ENCODE results near the gene CAPN1.
"Not testable (repeated sequence)": the region's sequence is repeated elsewhere in the genome, so short reads cannot be mapped to it uniquely, and the experiment has no call there.

The CAPN1 gene

DNA sequence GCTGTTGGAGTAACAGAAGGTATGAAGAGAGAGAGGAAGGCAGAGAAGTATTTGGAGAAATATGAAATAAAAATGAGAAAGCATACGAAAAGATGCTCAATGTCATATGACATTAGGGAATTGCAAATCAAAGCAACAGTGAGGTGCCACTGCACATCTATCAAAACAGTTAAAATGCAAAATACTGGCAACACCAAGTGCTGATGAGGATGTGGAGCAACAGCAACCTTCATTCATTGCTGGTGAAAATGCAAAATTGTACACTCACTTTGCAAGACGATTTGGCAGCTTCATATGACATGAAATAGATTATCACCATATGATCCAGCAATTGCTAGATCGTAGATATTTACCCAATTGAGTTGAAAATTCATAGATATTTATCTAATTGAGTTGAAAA, 21.1 kb upstream of the CAPN1 start:
- no peak for DNase-seq

DNA sequence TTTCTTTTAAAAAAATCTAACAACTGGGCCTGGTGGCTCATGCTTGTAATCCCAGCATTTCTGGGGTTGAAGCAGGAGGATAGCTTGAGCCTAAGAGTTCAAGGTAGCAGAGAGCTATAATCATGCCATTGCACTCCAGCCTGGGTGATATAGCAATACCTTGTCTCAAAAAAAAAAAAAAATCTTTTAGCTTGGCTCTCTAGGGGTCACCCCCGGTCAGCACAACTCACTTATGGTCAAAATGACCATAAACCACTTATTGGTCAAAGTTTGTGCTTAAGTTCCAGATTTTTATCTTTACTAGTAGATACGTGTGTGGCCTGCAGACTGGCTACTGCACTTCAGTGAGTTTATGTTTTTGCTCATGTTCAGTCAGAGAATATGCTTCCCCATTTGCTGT, 18.0 kb upstream of the CAPN1 start:
- DNase-seq, result no peak

DNA sequence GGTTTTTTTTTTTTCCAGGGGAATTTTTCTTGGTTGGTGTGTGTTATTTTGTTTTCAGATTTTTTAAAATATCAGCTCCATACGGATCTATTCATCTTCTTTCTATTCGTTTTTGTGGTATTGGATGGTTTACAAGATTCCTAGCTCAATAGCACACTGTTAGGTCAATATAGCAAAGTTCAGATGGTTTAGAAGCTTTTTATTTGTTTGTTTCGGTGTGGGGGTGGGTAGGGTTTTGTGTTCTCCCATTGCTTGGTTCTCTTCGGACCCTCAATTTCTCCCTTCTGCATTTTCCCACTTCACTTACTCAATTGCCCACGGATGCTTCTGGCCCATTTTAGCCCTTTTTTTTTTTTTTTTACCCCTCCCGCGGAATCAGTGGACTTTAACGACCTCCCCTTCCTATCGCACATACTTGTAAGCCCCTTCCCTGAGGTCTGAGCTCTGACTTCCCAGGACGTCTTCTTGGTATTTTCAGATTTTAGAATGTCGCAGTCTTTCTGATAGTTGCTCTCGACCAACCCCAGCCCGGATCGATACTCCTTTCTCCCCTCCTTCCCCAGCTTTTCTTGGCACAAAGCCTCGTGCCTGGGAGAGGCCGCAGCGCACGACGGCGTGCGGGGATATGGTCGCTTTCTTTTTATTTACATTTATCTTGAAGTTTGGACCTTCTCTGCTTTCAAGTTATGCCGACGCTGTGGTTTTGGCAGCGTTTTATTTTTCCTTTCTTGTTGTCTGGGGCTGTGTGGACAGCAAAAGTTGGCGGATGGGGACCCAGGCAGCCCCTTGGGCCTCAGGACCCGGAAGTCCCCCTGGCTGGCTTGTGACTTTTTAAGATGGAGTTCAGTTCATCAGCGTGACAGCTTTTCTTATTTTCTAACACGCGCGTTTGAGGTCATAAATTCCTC, 16.1 kb upstream of the CAPN1 start:
- no peak for DNase-seq

DNA sequence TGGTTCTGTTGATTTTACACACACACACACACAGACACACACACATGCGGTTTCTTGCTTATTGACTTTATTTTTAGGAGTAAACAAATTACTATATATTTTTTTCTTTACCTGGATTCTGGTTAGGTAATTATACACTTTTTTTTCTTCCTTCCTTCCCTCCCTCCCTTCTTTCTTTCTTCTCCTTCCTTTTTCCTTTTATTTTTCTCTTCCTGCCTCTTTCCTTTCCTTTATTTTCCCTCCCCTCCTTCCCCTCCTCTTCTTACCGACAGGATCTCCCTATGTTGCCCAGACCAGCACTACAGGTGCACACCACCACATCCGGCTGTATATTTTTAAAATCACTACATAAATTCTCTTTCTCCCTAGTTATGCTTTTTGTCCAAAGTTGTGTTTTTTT, 14.8 kb upstream of the CAPN1 start:
- no peak for DNase-seq

DNA sequence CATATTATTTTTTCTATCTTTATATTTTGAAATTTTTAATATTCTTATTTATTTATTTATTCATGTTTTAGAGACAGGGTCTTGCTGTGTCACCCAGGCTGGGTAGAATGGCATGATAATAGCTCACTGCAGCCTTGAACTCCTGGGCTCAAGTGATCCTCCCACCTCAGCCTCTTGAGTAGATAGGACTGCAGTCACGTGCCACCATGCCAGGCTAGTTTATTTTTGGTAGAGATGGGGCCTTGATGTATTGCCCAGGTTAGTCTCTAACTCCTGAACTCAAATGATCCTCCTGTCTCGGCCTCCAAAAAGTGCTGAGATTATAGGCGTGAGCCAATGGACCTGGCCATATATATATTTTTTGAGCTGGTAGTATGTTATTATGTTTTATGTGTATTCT, 14.1 kb upstream of the CAPN1 start:
- no peak for DNase-seq

DNA sequence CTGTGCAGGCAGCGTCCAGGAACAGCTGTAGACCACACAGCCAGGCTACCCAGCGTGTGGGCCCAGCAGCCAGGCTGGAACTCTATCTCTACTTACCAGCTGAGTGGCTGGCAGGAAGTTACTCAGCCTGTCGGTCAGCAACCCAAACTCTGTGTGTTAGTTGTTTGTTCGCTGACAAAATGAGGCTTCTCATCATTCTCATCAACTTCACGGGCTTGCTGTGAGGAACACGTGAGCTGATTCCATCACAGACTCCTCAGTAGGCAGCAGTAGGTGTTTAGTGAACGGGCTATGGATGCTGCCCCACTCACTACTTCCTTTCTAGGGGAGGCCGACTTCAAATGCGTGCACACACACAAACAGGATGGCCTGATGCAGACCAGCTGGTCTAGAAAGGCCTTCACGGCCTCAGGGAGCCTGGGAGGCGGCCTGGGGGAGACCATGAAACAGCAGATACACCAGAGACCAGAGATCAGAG, 12.5 kb upstream of the CAPN1 start:
- no peak for DNase-seq

DNA sequence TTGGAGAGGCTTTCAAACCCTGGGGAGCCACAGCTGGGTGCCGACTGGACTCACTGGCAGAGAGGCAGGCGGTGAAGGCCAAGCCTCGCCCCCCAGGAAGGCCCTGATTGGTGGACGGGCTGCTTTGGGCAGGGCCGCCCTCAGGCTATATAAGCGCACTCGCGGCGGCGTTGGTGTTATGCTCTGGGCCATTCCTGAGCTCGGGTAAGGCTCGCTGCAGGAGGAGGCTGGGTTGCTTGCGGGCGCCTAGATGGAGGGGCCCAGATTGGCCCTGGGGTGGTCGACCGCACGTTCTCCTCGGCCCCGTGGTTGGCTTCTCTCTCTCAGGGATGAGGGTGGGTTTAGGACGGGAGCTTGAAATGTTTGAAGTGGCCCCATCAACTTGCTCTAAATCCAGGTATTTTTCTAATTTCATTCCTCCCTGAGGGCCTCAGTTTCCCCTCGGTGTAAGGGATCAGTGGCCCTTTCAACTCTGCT, 11.6 kb upstream of the CAPN1 start, which contains the start of gene SPDYC:
Gene SPDYC (plus strand): TSS at position 176 of the 477 bp plus-strand sequence. CDS start 1,125 bp downstream, outside the sequence.
- no peak for DNase-seq

DNA sequence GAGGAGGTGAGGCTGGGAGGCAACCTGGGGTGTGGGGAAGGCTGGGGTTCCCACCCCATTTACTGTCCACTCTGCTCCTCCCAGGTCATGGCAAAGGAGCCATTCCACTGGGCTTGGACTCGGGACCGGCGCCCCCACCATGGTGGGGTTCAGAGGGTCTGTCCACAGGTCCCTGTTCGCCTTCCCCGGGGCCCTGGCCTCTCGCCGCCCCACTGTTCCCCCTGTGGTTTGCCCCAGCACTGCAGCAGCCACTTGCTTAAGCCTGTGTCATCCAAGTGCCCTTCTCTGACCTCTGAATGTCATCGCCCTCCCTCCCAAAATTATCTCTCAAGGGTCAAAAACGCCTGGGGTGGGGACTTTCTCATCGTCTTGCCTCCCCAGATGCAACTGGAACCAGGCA, 9.1 kb upstream of the CAPN1 start:
- no peak for DNase-seq

DNA sequence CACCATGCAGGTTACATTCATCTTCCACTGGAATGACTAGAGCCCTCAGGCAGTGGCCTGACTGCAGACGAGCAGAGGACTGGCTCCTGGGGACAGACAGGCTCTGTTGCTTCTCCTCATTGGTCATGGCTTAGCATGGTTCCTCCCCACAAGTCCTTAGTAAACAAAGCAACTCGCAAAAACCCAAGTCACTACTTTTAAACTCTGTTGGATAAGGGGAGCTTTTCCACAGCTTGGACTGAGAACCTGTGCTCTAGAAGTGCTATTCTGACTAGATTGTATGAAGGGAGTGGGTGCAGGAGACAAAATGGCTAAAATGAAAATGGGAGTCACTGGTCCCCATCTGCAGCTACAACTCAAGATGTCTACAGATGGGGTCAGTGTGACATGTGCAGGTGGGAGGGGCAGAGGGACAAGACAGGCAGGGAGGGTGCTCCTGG, 7.1 kb upstream of the CAPN1 start:
- DNase-seq, result not testable (repeated sequence)

DNA sequence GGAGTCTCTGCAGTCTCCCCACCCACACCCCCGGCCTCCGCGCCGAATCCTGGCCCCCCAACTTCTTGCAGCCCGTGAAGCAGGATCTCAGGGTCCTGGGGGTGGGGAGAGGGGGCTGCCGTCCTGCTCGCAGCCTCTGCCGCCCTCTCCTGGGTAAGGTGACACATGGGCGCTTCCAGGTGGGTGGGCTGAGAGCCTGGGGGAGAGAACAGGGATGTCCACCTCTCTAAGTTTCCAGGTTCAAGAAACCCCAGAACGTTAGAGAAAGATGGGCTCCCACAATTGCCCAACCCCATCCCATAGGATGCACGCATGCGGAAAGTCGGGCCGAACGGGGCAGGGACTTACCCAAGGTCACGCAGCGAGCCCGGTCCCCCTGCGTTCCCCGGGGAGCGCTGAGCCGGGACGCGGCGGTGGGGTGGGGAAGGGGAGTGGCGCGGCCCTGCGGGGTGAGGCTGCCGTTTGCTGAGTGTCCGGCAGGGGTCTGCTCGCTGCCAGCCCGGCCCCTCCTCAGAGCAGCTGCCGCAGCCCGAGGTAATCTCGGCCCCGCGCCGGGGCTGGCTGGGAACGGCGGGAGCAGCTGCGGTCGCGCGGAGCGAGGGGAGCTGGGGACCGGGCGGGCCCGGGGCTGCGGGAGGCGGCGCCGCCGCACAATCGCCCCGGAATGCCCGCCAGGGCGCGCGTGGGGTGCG, 705 bp upstream of the CAPN1 start:
- peak; percentile 49 for DNase-seq

DNA sequence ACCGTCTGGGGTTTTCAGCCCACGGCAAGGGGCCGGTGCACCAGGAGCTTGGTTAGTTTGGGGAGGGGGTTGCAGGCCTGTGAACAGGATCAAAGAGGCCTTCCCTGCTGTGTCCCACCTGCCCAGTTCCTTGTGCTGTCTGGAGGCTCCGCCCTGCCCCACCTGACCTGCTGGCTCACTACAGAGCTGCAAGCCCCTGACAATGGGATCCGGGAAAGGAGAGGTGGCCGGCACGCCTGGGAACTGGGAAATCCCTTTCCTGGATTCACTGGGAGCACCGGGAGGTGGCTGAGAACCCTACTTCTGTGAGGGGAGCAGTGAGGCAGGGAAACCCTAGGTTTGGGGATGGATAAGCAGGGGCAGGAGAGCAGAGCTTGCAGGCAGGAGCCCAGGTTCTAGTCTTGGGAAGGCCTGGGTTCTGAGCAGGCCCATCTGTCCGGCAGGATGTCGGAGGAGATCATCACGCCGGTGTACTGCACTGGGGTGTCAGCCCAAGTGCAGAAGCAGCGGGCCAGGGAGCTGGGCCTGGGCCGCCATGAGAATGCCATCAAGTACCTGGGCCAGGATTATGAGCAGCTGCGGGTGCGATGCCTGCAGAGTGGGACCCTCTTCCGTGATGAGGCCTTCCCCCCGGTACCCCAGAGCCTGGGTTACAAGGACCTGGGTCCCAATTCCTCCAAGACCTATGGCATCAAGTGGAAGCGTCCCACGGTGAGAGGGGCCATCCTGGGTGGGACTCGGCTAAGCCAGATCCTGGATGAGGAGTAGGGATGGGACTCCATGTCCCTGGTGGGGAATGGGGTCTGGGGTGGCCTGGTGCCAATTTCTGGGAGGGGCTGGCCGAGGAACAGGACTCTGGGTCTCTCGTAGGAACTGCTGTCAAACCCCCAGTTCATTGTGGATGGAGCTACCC, 786 bp downstream of the CAPN1 start:
- DNase-seq, result no peak

DNA sequence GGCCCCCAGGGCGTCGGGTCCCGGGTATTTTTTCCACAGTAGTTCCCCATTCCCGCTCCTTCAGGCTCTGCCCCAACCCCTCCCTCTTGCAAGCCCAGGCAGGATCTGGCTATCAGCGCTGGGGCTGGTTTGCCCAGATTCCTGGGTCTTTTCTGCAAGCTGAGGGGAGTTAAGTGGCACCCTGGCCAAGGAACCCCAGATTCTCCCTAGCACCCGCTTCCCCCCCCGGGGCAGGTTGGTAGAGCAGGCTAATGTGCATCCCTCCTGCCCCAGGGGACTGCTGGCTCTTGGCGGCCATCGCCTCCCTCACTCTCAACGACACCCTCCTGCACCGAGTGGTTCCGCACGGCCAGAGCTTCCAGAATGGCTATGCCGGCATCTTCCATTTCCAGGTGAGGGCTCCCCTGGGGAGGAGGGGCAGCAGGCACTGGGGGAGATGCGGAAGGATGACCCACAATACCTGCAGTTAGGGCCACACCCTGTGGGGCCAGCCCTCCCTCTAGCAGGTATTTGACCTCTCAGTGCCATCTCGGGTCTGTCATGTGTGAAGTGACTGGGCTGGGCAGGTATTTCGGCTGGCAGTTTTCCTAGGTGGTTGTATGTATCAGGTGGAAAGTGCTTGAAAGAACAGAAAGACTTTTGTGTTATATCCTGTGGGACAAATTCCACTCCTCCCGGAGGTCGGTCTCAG, 1.6 kb downstream of the CAPN1 start:
- no peak for DNase-seq

DNA sequence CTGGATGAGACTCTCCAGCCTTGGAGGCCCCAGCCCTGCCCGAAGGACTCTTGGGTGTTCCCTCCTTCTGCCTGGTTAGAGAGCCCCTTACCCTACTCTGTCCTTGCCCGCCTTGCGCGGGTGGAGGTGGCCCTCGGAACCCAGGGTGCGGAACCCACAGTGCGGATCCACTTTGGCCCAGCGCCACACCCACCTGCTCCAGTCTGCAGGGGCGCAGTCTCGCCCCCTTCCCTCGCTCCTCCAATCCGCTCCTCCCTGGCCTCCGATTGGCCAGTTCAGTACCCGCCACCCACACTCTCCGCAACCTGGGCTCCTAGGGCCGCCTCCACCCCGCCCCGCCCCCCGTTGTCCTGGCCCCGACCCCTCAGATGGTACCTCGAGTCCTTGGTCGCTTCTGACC, 2.4 kb downstream of the CAPN1 start:
- no peak for DNase-seq

DNA sequence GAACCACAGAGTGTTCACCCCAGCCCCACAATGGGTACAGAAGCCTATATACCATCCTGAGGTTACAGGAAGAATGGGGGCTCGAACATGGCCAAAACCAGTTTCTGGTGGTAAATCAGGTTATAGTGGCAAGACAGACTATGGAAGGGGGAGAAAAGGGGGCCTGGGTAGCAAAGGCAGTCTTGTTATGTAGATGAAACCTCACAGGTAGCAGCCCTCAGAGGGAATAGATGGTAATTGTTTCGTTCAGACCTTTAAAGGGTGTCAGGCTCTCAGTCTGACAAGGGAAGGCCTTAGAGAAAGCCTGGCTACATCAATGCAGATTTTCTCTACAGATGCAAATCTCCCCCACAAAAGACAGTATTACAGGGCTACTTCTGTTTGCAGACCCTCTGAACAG, 3.4 kb downstream of the CAPN1 start:
- no peak for DNase-seq

DNA sequence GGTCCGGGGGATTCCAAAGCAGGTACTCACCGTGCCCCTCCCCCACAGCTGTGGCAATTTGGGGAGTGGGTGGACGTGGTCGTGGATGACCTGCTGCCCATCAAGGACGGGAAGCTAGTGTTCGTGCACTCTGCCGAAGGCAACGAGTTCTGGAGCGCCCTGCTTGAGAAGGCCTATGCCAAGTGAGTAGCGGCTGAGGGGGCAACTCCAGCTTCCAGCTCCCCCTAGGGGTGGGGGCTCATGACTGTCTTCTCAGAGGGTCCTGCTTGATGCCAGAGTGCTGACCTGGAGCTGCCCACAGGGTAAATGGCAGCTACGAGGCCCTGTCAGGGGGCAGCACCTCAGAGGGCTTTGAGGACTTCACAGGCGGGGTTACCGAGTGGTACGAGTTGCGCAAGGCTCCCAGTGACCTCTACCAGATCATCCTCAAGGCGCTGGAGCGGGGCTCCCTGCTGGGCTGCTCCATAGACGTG, 4.2 kb downstream of the CAPN1 start:
- DNase-seq, result no peak

DNA sequence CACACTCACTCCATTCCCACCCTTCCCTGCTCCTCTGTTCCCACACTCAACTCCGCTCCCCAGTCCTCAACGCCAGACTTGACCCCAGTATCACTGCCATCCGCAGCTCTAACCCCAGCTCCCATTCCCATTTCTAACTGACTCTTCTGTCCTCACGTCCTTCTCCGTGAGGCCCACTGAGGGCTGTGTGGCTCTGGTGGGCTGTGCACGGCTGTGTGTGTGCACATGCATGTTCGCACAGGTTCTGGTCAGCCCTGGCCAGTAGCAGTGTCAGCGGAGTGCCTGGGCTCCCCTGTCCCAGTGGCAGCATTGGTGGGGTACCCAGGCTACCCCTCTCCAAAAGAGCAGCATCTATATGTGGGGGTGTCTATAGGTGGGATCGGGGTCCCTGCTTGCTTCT, 5.0 kb downstream of the CAPN1 start:
- no peak for DNase-seq

DNA sequence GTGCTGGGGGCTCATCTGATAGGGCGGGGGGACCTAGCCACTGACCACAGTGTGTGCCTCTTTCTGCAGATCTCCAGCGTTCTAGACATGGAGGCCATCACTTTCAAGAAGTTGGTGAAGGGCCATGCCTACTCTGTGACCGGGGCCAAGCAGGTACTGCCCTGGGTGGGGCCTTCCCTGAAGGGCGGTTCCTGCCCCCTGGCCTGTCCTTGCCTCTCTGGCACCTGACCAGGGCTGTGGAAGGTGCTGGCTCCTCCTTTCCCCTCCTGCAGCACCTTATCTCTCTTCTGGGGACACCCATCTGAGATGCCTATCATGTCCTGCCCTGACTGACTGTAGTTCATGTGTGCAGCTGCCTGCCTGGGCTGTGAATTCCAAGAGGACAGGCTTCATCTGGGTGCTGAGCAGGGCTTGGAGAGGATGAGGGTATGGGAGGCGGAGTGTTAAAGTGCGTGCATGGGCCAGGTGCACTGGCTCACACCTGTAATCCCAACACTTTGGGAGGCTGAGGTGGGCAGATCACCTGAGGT, 5.5 kb downstream of the CAPN1 start:
- DNase-seq, result no peak

DNA sequence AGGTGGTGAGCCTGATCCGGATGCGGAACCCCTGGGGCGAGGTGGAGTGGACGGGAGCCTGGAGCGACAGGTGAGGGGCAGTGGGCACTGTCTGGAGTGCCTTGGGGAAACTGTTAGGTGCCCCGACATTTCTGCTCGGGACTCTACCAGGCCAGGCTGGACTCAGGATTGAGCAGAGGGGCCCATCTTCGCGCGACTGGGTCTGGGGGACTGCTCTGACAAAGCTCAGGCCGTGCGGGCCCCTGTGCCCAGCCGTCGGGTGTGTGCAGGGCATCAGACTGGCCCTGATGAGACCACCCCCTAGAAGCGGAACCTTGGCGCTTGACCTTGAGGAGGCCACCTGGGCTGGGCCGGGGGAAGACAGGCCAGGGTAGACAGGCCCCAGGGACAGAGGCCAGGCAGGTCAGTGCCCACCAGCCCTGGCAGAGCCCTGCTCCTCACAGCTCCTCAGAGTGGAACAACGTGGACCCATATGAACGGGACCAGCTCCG, 6.3 kb downstream of the CAPN1 start:
- no peak for DNase-seq

DNA sequence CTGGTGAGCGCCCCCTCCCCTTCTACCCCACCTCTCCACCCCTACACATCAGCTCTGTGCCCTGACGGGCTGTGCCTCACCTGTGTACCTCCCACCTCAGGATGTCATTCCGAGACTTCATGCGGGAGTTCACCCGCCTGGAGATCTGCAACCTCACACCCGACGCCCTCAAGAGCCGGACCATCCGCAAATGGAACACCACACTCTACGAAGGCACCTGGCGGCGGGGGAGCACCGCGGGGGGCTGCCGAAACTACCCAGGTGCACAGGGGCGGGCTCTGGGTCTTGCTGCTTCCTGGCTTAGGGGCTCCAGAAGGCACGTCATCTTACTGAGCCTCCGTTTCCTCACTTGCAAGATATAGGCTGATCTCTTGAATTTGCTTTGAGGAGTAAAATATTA, 6.8 kb downstream of the CAPN1 start:
- DNase-seq, result no peak

DNA sequence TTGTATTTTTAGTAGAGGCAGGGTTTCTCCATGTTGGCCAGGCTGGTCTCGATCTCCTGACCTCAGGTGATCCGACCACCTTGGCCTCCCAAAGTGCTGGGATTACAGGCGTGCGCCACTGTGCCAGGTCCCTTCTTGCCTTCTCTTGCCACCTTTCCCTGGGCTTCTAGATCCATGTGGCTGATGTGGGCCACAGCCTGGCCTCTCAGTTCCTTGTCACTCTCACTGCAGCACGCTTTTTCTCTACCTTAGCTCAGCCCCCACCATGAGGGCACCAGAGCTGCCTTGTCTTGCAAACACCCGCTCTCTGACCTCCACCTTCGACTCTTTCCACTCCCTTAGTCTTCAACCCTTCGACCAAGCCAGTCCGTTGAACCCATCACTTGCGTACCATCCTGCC, 7.5 kb downstream of the CAPN1 start:
- no peak for DNase-seq

DNA sequence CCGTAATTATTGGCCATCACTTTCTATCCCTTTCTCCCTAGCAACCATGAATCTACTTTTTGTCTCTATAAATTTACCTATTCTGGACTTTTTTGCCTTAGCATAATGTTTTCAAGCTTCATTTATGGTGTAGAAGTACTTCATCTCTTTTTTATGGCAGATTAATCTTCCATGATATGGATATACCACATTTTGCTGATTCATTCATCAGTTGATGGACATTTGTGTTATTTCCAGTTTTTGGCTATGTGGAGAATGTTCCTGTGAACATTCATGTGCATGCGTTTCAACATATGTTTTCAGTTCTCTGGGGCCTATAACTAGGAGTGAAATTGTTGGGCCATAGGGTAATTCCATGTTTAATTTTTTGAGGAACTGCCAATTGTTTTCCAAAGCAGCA, 12.8 kb downstream of the CAPN1 start:
- DNase-seq, result no peak

DNA sequence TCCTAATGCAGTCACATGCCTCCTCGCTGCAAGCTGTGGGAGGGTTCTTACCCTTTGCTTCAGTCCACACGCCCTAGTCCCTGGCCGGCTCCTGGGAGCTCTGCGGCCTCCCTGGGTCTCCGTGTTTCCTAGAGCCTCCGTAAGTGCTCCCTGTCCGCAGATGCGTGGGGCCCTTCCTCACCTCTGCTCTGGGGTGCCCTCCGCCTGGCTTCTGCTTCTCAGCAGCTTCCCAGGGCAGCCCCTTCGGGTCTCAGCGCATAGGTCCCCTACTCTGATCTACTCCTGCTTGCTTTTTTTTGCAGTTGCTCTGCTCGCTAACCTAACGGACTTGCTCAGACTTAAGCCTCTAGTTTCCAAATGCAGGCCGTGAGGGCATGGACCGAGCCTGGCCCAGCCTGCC, 22.4 kb downstream of the CAPN1 start:
- no peak for DNase-seq

Data from activated CD4-positive, alpha-beta T cell treated with anti-CD3 and anti-CD28 coated beads, Interleukin-2, amount 50 U/mL, for 1 hour (primary cell).